ENCODE measurements around the gene SAMD7. TPM values are rescaled to one million over a fixed set of nuclear protein-coding genes. Genes with fewer than 3 reads are reported as not detected.

The SAMD7 gene
- total RNA-seq, 2 experiments from 2014 or later: not detected

DNA sequence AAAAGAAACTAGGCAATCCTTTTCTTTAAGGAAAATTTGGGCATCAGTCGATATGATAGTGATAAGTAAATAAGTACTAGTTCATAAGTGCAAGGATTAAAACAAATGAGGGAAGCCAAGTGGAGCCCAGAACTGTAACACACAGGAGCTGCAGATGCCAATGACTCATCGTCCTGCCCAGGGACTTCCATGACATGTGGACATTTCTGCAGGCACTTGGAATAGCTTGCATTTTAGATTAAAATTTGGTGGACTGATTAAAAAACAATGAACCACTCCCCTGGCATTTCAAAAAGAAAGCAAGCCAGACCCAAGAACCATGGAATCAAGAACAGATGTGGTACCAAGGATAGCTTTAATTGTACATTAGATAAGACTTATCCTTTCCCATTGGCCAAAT lies 2.9 kb downstream of the SAMD7 start:
- intact Hi-C loops (cut with DNase I, micrococcal nuclease): no loop called here
- H3K27me3 Mint-ChIP-seq: no peaks in the 10 kb centered on the region
- ATAC-seq (no peak), DNase-seq (no peak)
- no peaks in the 10 kb centered on the region for H3K9me3 Mint-ChIP-seq (ENCODE audit: low read depth)
- H3K36me3 Mint-ChIP-seq (ENCODE audit: low read depth): no peaks in the 10 kb centered on the region
- POLR2A ChIA-PET: no interaction called here
- CTCF ChIA-PET: interaction anchor here (1.2 kb wide), 1 partner anchor 12 kb away, joined by 5 read pairs; no protein-coding TSS in a partner anchor
- no peak overlapping the region for H3K27ac Mint-ChIP-seq
- no peak overlapping the region for H3K4me3 Mint-ChIP-seq
- no peaks in the 10 kb centered on the region for H3K4me1 Mint-ChIP-seq

DNA sequence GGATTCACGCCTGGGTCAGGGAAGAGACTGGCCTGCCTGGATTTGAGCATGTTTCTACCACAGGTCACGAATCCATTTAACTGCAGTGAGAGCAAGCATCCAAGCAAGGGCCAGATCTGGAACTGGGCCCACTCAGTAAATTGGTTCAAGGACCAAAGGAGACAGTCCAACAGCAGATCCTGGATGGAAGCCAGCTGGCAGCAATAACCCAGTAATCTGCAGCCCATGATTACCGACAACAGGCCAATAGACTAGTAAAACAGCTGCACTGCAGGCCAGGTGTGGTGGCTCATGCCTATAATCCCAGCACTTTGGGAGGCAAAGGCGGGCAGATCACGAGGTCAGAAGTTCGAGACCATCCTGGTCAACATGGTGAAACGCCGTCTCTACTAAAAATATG lies 11.8 kb downstream of the SAMD7 start:
- DNase-seq (no peak), ATAC-seq (no peak)
- intact Hi-C loops (cut with DNase I, micrococcal nuclease): no loop called here
- H3K4me3 Mint-ChIP-seq: no peak overlapping the region
- no peaks in the 10 kb centered on the region for H3K36me3 Mint-ChIP-seq (ENCODE audit: low read depth)
- no peak overlapping the region for H3K27ac Mint-ChIP-seq
- no peaks in the 10 kb centered on the region for H3K4me1 Mint-ChIP-seq
- CTCF ChIA-PET: no interaction called here
- POLR2A ChIA-PET: no interaction called here
- H3K27me3 Mint-ChIP-seq: peaks cover 2% of the 10 kb centered on the region
- H3K9me3 Mint-ChIP-seq (ENCODE audit: low read depth): no peaks in the 10 kb centered on the region

DNA sequence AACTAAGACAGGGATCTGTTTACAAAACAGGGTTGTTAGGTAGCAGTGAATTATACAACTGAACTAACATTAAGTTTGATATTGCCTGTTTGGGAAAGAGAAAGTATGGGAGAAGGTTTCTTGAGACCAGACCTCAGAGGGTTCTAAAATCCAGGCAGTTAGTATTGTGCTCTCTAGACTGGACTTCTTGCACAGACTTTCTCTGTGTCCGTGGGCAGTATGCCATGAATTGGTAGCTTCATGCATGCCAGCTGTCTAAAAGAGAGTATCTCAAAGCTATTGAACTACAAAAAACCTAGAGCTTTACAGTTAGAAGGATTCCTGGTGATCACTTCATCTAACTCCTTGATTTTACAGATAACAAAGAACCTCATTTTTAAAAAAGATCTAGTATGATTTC lies 12.5 kb downstream of the SAMD7 start:
- intact Hi-C loops (cut with DNase I, micrococcal nuclease): no loop called here
- Mint-ChIP-seq H3K9me3 (ENCODE audit: low read depth) (no peaks in the 10 kb centered on the region), H3K27ac (no peak overlapping the region), H3K4me3 (no peak overlapping the region), H3K36me3 (ENCODE audit: low read depth) (no peaks in the 10 kb centered on the region), H3K4me1 (no peaks in the 10 kb centered on the region), H3K27me3 (peaks cover 2% of the 10 kb centered on the region)
- ChIA-PET POLR2A (no interaction called here), CTCF (no interaction called here)
- ATAC-seq (no peak), DNase-seq (no peak)

GRCh38 chr3:169929830-169930519 lies 18.6 kb downstream of the SAMD7 start:
- H3K9me3 Mint-ChIP-seq (ENCODE audit: low read depth): no peaks in the 10 kb centered on the region
- H3K4me3 Mint-ChIP-seq: no peak overlapping the region
- ATAC-seq: peak; percentile 75
- H3K36me3 Mint-ChIP-seq (ENCODE audit: low read depth): no peaks in the 10 kb centered on the region
- no peak overlapping the region for H3K27ac Mint-ChIP-seq
- ChIA-PET POLR2A (no interaction called here), CTCF (interaction anchor here (0.7 to 1.2 kb wide), 2 partner anchors 72 to 120 kb away, joined by 3 to 4 read pairs; no protein-coding TSS in a partner anchor)
- H3K27me3 Mint-ChIP-seq: peaks cover 6% of the 10 kb centered on the region
- DNase-seq: peak; percentile 26
- peaks cover 5% of the 10 kb centered on the region for H3K4me1 Mint-ChIP-seq
- intact Hi-C loops (cut with DNase I, micrococcal nuclease): no loop called here

DNA sequence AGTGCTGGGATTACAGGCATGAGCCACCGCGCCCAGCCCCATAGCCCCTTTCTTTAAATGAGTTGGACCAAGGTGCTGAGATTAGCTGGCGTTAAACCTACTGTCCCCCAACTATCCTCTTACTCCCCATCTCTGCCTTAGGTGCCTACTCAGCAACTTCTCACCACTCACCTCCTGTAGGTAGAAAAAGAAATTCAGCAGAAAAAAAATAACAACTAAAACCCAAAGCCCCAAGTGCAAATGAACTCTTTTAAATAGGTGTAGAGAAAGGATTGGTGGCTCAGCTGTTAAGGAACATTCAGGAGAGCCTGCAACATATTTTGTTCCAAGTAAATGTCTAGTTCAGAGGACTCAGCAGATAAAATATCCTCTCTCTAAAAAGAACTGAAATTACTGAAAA lies 19.5 kb downstream of the SAMD7 start:
- no peak overlapping the region for H3K4me3 Mint-ChIP-seq
- no peak for ATAC-seq
- peaks cover 5% of the 10 kb centered on the region for H3K4me1 Mint-ChIP-seq
- H3K9me3 Mint-ChIP-seq (ENCODE audit: low read depth): no peaks in the 10 kb centered on the region
- intact Hi-C loops (cut with DNase I, micrococcal nuclease): no loop called here
- POLR2A ChIA-PET: no interaction called here
- H3K27ac Mint-ChIP-seq: no peak overlapping the region
- peaks cover 6% of the 10 kb centered on the region for H3K27me3 Mint-ChIP-seq
- CTCF ChIA-PET: interaction anchor here (0.7 kb wide), 1 partner anchor 73 kb away, joined by 3 read pairs; no protein-coding TSS in a partner anchor
- no peaks in the 10 kb centered on the region for H3K36me3 Mint-ChIP-seq (ENCODE audit: low read depth)
- DNase-seq: no peak

- Mint-ChIP-seq H3K9me3 (ENCODE audit: low read depth) (no peaks in the 10 kb centered on the region), H3K4me1 (peaks cover 5% of the 10 kb centered on the region), H3K27me3 (peaks cover 4% of the 10 kb centered on the region), H3K36me3 (ENCODE audit: low read depth) (no peaks in the 10 kb centered on the region), H3K4me3 (no peak overlapping the region), H3K27ac (no peak overlapping the region)
- DNase-seq (no peak), ATAC-seq (no peak)
- ChIA-PET CTCF (no interaction called here), POLR2A (no interaction called here)
- intact Hi-C loops (cut with DNase I, micrococcal nuclease): no loop called here
Observed at GRCh38 chr3:169931747-169932520, 20.6 kb downstream of the SAMD7 start.

- Mint-ChIP-seq H3K27ac (no peak overlapping the region), H3K9me3 (ENCODE audit: low read depth) (no peaks in the 10 kb centered on the region), H3K27me3 (peaks cover 3% of the 10 kb centered on the region), H3K4me3 (no peak overlapping the region), H3K4me1 (peaks cover 13% of the 10 kb centered on the region), H3K36me3 (ENCODE audit: low read depth) (no peaks in the 10 kb centered on the region)
- DNase-seq (no peak), ATAC-seq (no peak)
- intact Hi-C loops (cut with DNase I, micrococcal nuclease): no loop called here
- ChIA-PET POLR2A (interaction anchor here (0.6 kb wide), 1 partner anchor 320 kb away, joined by 7 read pairs; no protein-coding TSS in a partner anchor), CTCF (interaction anchor here (0.7 to 1.0 kb wide), 2 partner anchors 10 to 1774 kb away, joined by 4 read pairs; no protein-coding TSS in a partner anchor)
Observed at GRCh38 chr3:169939320-169939719, 27.9 kb downstream of the SAMD7 start.

- Mint-ChIP-seq H3K4me3 (no peak overlapping the region), H3K36me3 (ENCODE audit: low read depth) (no peaks in the 10 kb centered on the region), H3K4me1 (peaks cover 15% of the 10 kb centered on the region), H3K27ac (no peak overlapping the region), H3K9me3 (ENCODE audit: low read depth) (no peaks in the 10 kb centered on the region), H3K27me3 (peaks cover 2% of the 10 kb centered on the region)
- ChIA-PET POLR2A (interaction anchor here (0.6 kb wide), 1 partner anchor 321 kb away, joined by 7 read pairs; no protein-coding TSS in a partner anchor), CTCF (no interaction called here)
- ATAC-seq (no peak), DNase-seq (no peak)
- intact Hi-C loops (cut with DNase I, micrococcal nuclease): no loop called here
Observed at GRCh38 chr3:169939751-169940150, 28.4 kb downstream of the SAMD7 start.

GRCh38 chr3:169940470-169941181 lies 29.3 kb downstream of the SAMD7 start:
- DNase-seq (no peak), ATAC-seq (no peak)
- no peaks in the 10 kb centered on the region for H3K27me3 Mint-ChIP-seq
- CTCF ChIA-PET: no interaction called here
- no peak overlapping the region for H3K27ac Mint-ChIP-seq
- H3K36me3 Mint-ChIP-seq (ENCODE audit: low read depth): no peaks in the 10 kb centered on the region
- H3K4me3 Mint-ChIP-seq: no peak overlapping the region
- intact Hi-C loops (cut with DNase I, micrococcal nuclease): no loop called here
- POLR2A ChIA-PET: no interaction called here
- H3K4me1 Mint-ChIP-seq: peaks cover 22% of the 10 kb centered on the region
- H3K9me3 Mint-ChIP-seq (ENCODE audit: low read depth): no peaks in the 10 kb centered on the region

GRCh38 chr3:169945313-169945712 lies 33.9 kb downstream of the SAMD7 start:
- Mint-ChIP-seq H3K9me3 (ENCODE audit: low read depth) (no peaks in the 10 kb centered on the region), H3K27ac (peak overlapping the region; percentile 71), H3K27me3 (no peaks in the 10 kb centered on the region), H3K4me3 (peak overlapping the region; percentile 39), H3K36me3 (ENCODE audit: low read depth) (no peaks in the 10 kb centered on the region), H3K4me1 (peaks cover 34% of the 10 kb centered on the region)
- intact Hi-C loops (cut with DNase I, micrococcal nuclease): no loop called here
- ChIA-PET POLR2A (no interaction called here), CTCF (interaction anchor here (0.7 kb wide), 1 partner anchor 190 kb away, joined by 4 read pairs; no protein-coding TSS in a partner anchor)
- peak; percentile 76 for DNase-seq
- peak; percentile 94 for ATAC-seq

DNA sequence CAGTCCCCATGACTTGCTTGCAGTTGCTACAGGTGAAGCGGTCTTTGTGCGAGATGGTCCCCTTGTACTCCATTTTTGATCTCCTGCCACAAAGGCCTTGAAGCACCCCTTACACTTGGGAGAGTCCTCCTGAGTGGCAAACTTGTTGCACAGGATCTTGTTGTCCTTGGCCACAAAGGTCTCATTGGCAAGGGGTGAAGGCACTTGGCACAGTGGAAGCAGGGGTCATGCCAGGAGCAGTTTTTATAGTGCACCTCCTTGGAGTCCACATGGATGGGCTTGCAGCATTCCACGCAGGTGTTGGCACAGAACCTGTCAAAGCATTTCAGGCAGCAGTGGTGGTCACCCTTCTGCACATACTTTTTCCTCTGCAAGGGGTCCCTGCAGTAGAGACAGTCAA lies 35.0 kb downstream of the SAMD7 start:
- Mint-ChIP-seq H3K4me3 (no peak overlapping the region), H3K27me3 (no peaks in the 10 kb centered on the region), H3K4me1 (peaks cover 29% of the 10 kb centered on the region), H3K27ac (no peak overlapping the region), H3K9me3 (ENCODE audit: low read depth) (no peaks in the 10 kb centered on the region), H3K36me3 (ENCODE audit: low read depth) (no peaks in the 10 kb centered on the region)
- CTCF ChIA-PET: no interaction called here
- POLR2A ChIA-PET: no interaction called here
- intact Hi-C loops (cut with DNase I, micrococcal nuclease): no loop called here
- no peak for DNase-seq
- ATAC-seq: no peak

Measured in activated CD4-positive, alpha-beta T cell treated with anti-CD3 and anti-CD28 coated beads for 36 hours (primary cell).